ENCODE measurements around the gene B3GALT6.

- TF ChIP-seq CTCF (IDR thresholded peaks at IDR 0.05) (no peak), POLR2A (IDR thresholded peaks at IDR 0.05) (no peak)
These were observed 12.3 kb downstream of the B3GALT6 start for GRCh38 chr1:1244192-1244811.

All from stomach (tissue), 4 donors.